HepG2 (cell line): ENCODE measurements around the gene MYL11. TPM values are rescaled to one million over a fixed set of nuclear protein-coding genes. Genes with fewer than 3 reads are reported as not detected.
A peak's percentile ranks its signal among the peaks of the same experiment; 100 is the strongest.

ENCODE experiments used
- ATF7-NPFF ChIP-seq: sonication (generic); formaldehyde crosslinking; IDR thresholded peaks from 2 replicates; pipeline ENCODE4 v1.8.1; 2023; ENCODE audit warnings: mild to moderate bottlenecking, low read depth, missing genetic modification reagents, moderate library complexity
- FOXP1 ChIP-seq, 2 experiments: fragments of 450-650 bp in 1 of 2; IDR thresholded peaks; 2 replicates each; pipeline ENCODE4 v1.6.1; 2017 to 2018; ENCODE audit warnings: antibody characterized with exemption in 1 of 2
- HNRNPK ChIP-seq: fragments of 200-400 bp; formaldehyde crosslinking; IDR thresholded peaks from 2 replicates; pipeline ENCODE4 v1.6.1; 2018; ENCODE audit warnings: low read length, low read depth, moderate library complexity, mild to moderate bottlenecking; ENCODE audit not compliant: poor library complexity, severe bottlenecking
- JUNB ChIP-seq: sonication (generic); formaldehyde crosslinking; IDR thresholded peaks from 2 replicates; pipeline ENCODE4 v1.8.0; 2022; ENCODE audit warnings: missing genetic modification reagents, mild to moderate bottlenecking, borderline replicate concordance
- KAT8 ChIP-seq: IDR thresholded peaks from 2 replicates; pipeline ENCODE4 v1.6.1; 2016; ENCODE audit warnings: missing genetic modification reagents, missing compliant biosample characterization
- MIER3 ChIP-seq: IDR thresholded peaks from 2 replicates; pipeline ENCODE4 v1.6.1; 2016; ENCODE audit warnings: missing compliant biosample characterization, borderline replicate concordance
- PHF21A ChIP-seq: sonication (generic); formaldehyde crosslinking; IDR thresholded peaks from 2 replicates; pipeline ENCODE4 v1.5.0; 2020; ENCODE audit warnings: mild to moderate bottlenecking, missing genetic modification reagents
- POGZ ChIP-seq: sonication (generic); formaldehyde crosslinking; IDR thresholded peaks from 2 replicates; pipeline ENCODE4 v1.4.0; 2020; ENCODE audit warnings: mild to moderate bottlenecking, missing genetic modification reagents
- RBFOX2 ChIP-seq: fragments of 200-400 bp; formaldehyde crosslinking; IDR thresholded peaks from 2 replicates; pipeline ENCODE4 v1.6.1; 2017; ENCODE audit warnings: low read depth, mild to moderate bottlenecking, low read length
- RBM22 ChIP-seq: fragments of 200-400 bp; formaldehyde crosslinking; optimal IDR thresholded peaks from 2 replicates; pipeline ENCODE3; 2017; ENCODE audit warnings: mild to moderate bottlenecking, low read length, moderate library complexity
- RFX1 ChIP-seq: fragments of 450-650 bp; IDR thresholded peaks from 2 replicates; pipeline ENCODE4 v1.6.1; 2017
- RFX5 ChIP-seq: IDR thresholded peaks from 2 replicates; pipeline ENCODE4 v1.6.1; 2011; ENCODE audit warnings: low read depth, low read length, improper control_type of control experiment
- SETDB1 ChIP-seq: sonication (generic); formaldehyde crosslinking; IDR thresholded peaks from 2 replicates; pipeline ENCODE4 v1.5.1; 2020; ENCODE audit warnings: missing genetic modification reagents, mild to moderate bottlenecking, borderline replicate concordance
- TBX3 ChIP-seq: fragments of 450-650 bp; IDR thresholded peaks from 2 replicates; pipeline ENCODE4 v1.6.1; 2017; ENCODE audit warnings: antibody characterized with exemption, mild to moderate bottlenecking, inconsistent platforms, borderline replicate concordance
- ZBTB42 ChIP-seq: sonication (generic); formaldehyde crosslinking; IDR thresholded peaks from 2 replicates; pipeline ENCODE4 v1.5.0; 2020; ENCODE audit warnings: mild to moderate bottlenecking, missing genetic modification reagents
- ZMYM3 ChIP-seq: sonication (generic); formaldehyde crosslinking; IDR thresholded peaks from 2 replicates; pipeline ENCODE4 v1.5.1; 2020; ENCODE audit warnings: mild to moderate bottlenecking, missing genetic modification reagents
- ZNF124 ChIP-seq: sonication (generic); formaldehyde crosslinking; IDR thresholded peaks from 2 replicates; pipeline ENCODE4 v1.4.0; 2020; ENCODE audit warnings: missing genetic modification reagents
- ZNF142 ChIP-seq: sonication (generic); formaldehyde crosslinking; IDR thresholded peaks from 2 replicates; pipeline ENCODE4 v1.4.0; 2020; ENCODE audit warnings: missing genetic modification reagents
- ZNF253 ChIP-seq: sonication (generic); formaldehyde crosslinking; IDR thresholded peaks from 2 replicates; pipeline ENCODE4 v1.8.0; 2022; ENCODE audit warnings: mild to moderate bottlenecking, missing genetic modification reagents, borderline replicate concordance
- ZNF331 ChIP-seq: sonication (generic); formaldehyde crosslinking; IDR thresholded peaks from 2 replicates; pipeline ENCODE4 v1.4.0; 2020; ENCODE audit warnings: missing genetic modification reagents
- ZNF382 ChIP-seq: sonication (generic); formaldehyde crosslinking; IDR thresholded peaks from 2 replicates; pipeline ENCODE4 v1.5.0; 2020; ENCODE audit warnings: missing genetic modification reagents, mild to moderate bottlenecking, borderline replicate concordance
- ZNF44 ChIP-seq: sonication (generic); formaldehyde crosslinking; IDR thresholded peaks from 2 replicates; pipeline ENCODE4 v1.5.1; 2020; ENCODE audit warnings: mild to moderate bottlenecking, missing genetic modification reagents
- ZNF543 ChIP-seq: sonication (generic); formaldehyde crosslinking; IDR thresholded peaks from 2 replicates; pipeline ENCODE4 v1.4.0; 2020; ENCODE audit warnings: mild to moderate bottlenecking, missing genetic modification reagents
- ZNF589 ChIP-seq: sonication (generic); formaldehyde crosslinking; conservative IDR thresholded peaks from 2 replicates; pipeline ENCODE4 v1.8.0; 2022; ENCODE audit warnings: mild to moderate bottlenecking, moderate library complexity, missing genetic modification reagents
- ZNF670 ChIP-seq: sonication (generic); formaldehyde crosslinking; IDR thresholded peaks from 2 replicates; pipeline ENCODE4 v1.8.0; 2022; ENCODE audit warnings: mild to moderate bottlenecking, missing genetic modification reagents, borderline replicate concordance
- ZNF891 ChIP-seq: sonication (generic); formaldehyde crosslinking; IDR thresholded peaks from 2 replicates; pipeline ENCODE4 v1.5.0; 2020; ENCODE audit warnings: mild to moderate bottlenecking, missing genetic modification reagents
- polyA plus RNA-seq, 8 experiments: library from polyadenylated mRNA; depleted of rRNA in 3 of 8; stranded (reverse) in 7 of 8; unstranded in 1 of 8; fragments of >200 nt; fragmentation: Illumina TruSeq in 4 of 8; extraction: Trizol in 4 of 8; gene quantifications; 2 replicates each; pipeline versions ENCODE4 v1.2.1 to v1.2.3, GENCODE V29; 2011 to 2016; ENCODE audit warnings: low read depth in 4 of 8, missing spikeins in 1 of 8, mixed read lengths in 1 of 8; ENCODE audit not compliant: insufficient read depth in 1 of 8
- total RNA-seq, 5 experiments: library from RNA; depleted of rRNA; stranded (reverse); fragments of >200 nt; fragmentation: Illumina TruSeq; extraction: Trizol; gene quantifications; 2 replicates each; pipeline ENCODE4 v1.2.3, GENCODE V29; 2016; ENCODE audit warnings: low read depth in 1 of 5

Gene MYL11
- total and polyA plus RNA-seq, 2 of the 13 experiments (the other 11 are each of a cell fraction or from before 2014, with no cell fraction given), result not detected

DNA sequence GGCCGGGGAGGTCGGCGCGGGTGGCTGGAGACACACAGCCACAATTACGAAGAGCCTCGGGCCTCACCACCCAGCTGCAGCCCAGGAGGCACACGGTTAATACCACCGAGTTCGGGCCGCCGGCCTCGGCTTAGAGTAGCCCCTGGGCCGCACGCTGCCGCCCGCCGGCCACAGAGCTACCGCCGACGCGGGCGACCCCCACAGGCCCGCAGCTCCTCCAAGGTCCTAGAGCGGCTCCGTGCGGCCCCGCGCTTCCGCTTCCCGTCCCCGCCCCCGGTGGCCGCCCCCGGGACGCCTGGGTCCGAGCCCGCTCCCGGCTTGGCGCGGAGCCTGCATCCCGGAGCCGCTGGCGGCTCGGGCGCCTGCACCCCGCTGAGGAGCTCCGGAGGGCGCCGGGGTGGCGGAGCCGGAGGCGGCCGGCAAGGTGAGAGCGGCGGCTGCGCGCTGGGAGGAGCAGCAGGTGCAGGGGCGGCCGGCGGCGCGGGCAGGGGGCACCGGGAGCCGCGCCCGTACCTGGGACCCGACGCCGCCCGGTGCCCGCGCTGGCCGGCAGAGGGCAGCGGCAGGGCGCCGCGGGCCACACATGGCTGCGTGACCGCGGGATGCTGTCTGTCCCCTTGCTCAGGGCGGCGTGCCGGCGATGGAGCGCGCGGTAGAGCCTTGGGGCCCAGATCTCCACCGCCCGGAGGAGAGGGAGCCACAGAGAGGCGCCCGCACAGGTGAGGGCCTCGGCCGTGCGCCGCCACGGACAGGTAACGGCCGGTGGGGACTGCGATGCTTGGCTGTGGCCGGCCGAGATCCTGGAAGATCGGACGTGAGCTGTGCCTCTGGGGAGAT, 20.8 kb downstream of the MYL11 start, which contains the start of gene ZNF48 (continued):
- no peak; the same call in 1 of the 2 replicates for TF ChIP-seq JUNB
- no peak; the same call in 1 of the 2 replicates for TF ChIP-seq ZBTB42 (CRISPR knock-in tag)
- no peak for TF ChIP-seq ZNF382 (CRISPR knock-in tag)
- TF ChIP-seq RBFOX2, result peak; percentile 92
- TF ChIP-seq FOXP1 (IDR thresholded peaks at IDR 0.05), result no peak
- no peak for TF ChIP-seq FOXP1 (CRISPR knock-in tag; IDR thresholded peaks at IDR 0.05)
- no peak; the same call in 1 of the 2 replicates for TF ChIP-seq POGZ (CRISPR knock-in tag)
- no peak; the same call in 1 of the 2 replicates for TF ChIP-seq RFX5
- TF ChIP-seq PHF21A, result peak; percentile 85
- TF ChIP-seq ZNF543 (CRISPR knock-in tag), result peak; percentile 91; the same call in 1 of the 2 replicates
- peak; percentile 86 for TF ChIP-seq ZMYM3
- peak; percentile 46; the same call in 1 of the 2 replicates for TF ChIP-seq ZNF589 (CRISPR knock-in tag)
- TF ChIP-seq MIER3 (CRISPR knock-in tag), result peak; percentile 30; the same call in 1 of the 2 replicates
- TF ChIP-seq HNRNPK, result peak; percentile 68
- TF ChIP-seq ZNF670, result no peak
- peak; percentile 47; the same call in 1 of the 2 replicates for TF ChIP-seq ZNF44 (CRISPR knock-in tag)
- no peak for TF ChIP-seq ZNF124 (CRISPR knock-in tag)
- TF ChIP-seq ZNF142 (CRISPR knock-in tag), result peak; percentile 41; the same call in 1 of the 2 replicates
- TF ChIP-seq ATF7-NPFF (CRISPR knock-in tag), result peak; percentile 92
- peak; percentile 92 for TF ChIP-seq ZNF891 (CRISPR knock-in tag)
- peak; percentile 46; the same call in 1 of the 2 replicates for TF ChIP-seq ZNF253
- no peak for TF ChIP-seq RFX1
- peak; percentile 77 for TF ChIP-seq ZNF331
- TF ChIP-seq SETDB1 (CRISPR knock-in tag), result no peak
- no peak for TF ChIP-seq RBM22
- TF ChIP-seq KAT8 (CRISPR knock-in tag), result peak; percentile 93
- TF ChIP-seq TBX3, result no peak
